ENCODE results near the gene HIBCH. TPM values are rescaled to one million over a fixed set of nuclear protein-coding genes. Genes with fewer than 3 reads are reported as not detected.

The HIBCH gene
- total and polyA plus RNA-seq, 2 of the 13 experiments (the other 11 are each of a cell fraction or from before 2014, with no cell fraction given), result 18.8 to 49.5 TPM

DNA sequence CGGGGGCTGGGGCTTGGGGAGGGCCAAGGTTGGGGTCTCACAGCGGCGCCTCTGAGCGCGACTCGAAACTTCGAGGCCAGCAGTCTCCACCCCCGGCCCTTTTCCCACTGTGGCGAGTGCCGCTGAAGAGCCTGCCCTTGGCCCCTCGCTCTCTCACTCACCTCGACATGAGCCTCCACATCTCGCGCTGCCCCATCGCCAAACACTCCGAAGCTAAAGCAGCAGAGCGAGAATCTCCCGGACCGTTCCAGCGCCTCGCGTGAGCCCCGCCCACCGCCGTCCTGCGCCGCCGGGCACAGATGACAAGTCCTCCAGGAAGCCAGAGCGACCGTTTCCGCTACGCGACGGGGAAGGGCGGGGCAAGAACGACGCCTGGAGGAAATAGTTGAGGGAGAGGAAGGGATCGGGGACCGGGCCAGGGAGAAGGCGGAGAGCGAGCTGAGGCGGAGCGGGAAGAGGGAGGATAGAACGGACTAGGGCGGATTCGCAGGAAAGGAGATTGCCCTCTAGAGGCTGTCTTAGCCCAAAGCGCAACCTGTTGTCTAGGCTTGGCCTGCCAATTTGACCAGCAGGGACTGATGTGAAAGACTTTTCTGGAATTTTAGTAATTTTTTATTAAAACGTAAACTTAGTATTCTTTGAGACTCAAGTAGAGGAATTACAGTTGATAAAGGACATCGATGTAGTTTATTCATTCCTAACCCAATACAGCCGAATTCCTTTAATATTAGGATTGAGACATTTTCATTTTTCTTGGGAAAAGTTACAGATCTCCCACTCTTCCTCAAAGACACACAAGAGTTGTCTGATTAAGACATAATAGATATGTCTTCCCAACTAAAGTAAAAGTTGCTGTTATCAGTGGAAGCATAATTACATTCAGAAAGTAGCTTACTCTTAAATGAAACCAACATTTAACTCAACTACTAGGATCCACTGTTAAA, at the start of gene HIBCH (continued):
- TF ChIP-seq EP300 (IDR thresholded peaks at IDR 0.05; ENCODE audit: low read depth in 2 of 2, low read length in 2 of 2) (no peak; a peak in 1 of 4 replicates), EP300 (CRISPR knock-in tag; IDR thresholded peaks at IDR 0.05; ENCODE audit: borderline replicate concordance) (peak; percentile 52; the same call in 1 of the 2 replicates), RBAK (CRISPR knock-in tag; IDR thresholded peaks at IDR 0.05) (0 out of 2 replicates have a peak, but pooled peaks have one; percentile 9), PAF1 (CRISPR knock-in tag; IDR thresholded peaks at IDR 0.05) (no peak), SAFB2 (CRISPR knock-in tag; IDR thresholded peaks at IDR 0.05; ENCODE audit: borderline replicate concordance, low read depth) (peak; percentile 54; the same call in 1 of the 2 replicates), ARID2 (CRISPR knock-in tag; IDR thresholded peaks at IDR 0.05; ENCODE audit: borderline replicate concordance) (peak; percentile 91), ZNF317 (CRISPR knock-in tag; IDR thresholded peaks at IDR 0.05) (peak; percentile 87), ZMYM3 (CRISPR knock-in tag; IDR thresholded peaks at IDR 0.05) (peak; percentile 75), U2AF1 (optimal IDR thresholded peaks at IDR 0.05; ENCODE audit: low read depth, low read length) (peak; percentile 50), ZFP37 (CRISPR knock-in tag; IDR thresholded peaks at IDR 0.05; ENCODE audit: borderline replicate concordance) (peak; percentile 82; the same call in 1 of the 2 replicates), KDM5A (IDR thresholded peaks at IDR 0.05; ENCODE audit: borderline replicate concordance, low read length) (peak; percentile 55; the same call in 1 of the 2 replicates), MTA3 (CRISPR knock-in tag; IDR thresholded peaks at IDR 0.05) (no peak), MAFK (conservative IDR thresholded peaks at IDR 0.05 in 1 of 2, IDR thresholded peaks at IDR 0.05 in 1 of 2; ENCODE audit: low read length in 2 of 2) (no peak; a peak in 1 of 4 replicates), ZBTB1 (CRISPR knock-in tag; IDR thresholded peaks at IDR 0.05; ENCODE audit: borderline replicate concordance) (no peak), ZNF790 (CRISPR knock-in tag; IDR thresholded peaks at IDR 0.05; ENCODE audit: borderline replicate concordance) (peak; percentile 97; the same call in 1 of the 2 replicates), DNMT1 (CRISPR knock-in tag; IDR thresholded peaks at IDR 0.05) (peak; percentile 72; the same call in 1 of the 2 replicates)
- TF ChIP-seq, protein P1, sequence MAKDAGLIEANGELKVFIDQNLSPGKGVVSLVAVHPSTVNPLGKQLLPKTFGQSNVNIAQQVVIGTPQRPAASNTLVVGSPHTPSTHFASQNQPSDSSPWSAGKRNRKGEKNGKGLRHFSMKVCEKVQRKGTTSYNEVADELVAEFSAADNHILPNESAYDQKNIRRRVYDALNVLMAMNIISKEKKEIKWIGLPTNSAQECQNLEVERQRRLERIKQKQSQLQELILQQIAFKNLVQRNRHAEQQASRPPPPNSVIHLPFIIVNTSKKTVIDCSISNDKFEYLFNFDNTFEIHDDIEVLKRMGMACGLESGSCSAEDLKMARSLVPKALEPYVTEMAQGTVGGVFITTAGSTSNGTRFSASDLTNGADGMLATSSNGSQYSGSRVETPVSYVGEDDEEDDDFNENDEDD (CRISPR knock-in tag; IDR thresholded peaks at IDR 0.05; ENCODE audit: borderline replicate concordance), result peak; percentile 81
- TF ChIP-seq, protein P2, sequence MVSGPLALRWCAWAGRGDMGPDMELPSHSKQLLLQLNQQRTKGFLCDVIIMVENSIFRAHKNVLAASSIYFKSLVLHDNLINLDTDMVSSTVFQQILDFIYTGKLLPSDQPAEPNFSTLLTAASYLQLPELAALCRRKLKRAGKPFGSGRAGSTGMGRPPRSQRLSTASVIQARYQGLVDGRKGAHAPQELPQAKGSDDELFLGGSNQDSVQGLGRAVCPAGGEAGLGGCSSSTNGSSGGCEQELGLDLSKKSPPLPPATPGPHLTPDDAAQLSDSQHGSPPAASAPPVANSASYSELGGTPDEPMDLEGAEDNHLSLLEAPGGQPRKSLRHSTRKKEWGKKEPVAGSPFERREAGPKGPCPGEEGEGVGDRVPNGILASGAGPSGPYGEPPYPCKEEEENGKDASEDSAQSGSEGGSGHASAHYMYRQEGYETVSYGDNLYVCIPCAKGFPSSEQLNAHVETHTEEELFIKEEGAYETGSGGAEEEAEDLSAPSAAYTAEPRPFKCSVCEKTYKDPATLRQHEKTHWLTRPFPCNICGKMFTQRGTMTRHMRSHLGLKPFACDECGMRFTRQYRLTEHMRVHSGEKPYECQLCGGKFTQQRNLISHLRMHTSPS (CRISPR knock-in tag; IDR thresholded peaks at IDR 0.05; ENCODE audit: low read depth), result no peak
- TF ChIP-seq, protein P3, sequence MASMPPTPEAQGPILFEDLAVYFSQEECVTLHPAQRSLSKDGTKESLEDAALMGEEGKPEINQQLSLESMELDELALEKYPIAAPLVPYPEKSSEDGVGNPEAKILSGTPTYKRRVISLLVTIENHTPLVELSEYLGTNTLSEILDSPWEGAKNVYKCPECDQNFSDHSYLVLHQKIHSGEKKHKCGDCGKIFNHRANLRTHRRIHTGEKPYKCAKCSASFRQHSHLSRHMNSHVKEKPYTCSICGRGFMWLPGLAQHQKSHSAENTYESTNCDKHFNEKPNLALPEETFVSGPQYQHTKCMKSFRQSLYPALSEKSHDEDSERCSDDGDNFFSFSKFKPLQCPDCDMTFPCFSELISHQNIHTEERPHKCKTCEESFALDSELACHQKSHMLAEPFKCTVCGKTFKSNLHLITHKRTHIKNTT (CRISPR knock-in tag; IDR thresholded peaks at IDR 0.05), result no peak
- TF ChIP-seq, protein P4, sequence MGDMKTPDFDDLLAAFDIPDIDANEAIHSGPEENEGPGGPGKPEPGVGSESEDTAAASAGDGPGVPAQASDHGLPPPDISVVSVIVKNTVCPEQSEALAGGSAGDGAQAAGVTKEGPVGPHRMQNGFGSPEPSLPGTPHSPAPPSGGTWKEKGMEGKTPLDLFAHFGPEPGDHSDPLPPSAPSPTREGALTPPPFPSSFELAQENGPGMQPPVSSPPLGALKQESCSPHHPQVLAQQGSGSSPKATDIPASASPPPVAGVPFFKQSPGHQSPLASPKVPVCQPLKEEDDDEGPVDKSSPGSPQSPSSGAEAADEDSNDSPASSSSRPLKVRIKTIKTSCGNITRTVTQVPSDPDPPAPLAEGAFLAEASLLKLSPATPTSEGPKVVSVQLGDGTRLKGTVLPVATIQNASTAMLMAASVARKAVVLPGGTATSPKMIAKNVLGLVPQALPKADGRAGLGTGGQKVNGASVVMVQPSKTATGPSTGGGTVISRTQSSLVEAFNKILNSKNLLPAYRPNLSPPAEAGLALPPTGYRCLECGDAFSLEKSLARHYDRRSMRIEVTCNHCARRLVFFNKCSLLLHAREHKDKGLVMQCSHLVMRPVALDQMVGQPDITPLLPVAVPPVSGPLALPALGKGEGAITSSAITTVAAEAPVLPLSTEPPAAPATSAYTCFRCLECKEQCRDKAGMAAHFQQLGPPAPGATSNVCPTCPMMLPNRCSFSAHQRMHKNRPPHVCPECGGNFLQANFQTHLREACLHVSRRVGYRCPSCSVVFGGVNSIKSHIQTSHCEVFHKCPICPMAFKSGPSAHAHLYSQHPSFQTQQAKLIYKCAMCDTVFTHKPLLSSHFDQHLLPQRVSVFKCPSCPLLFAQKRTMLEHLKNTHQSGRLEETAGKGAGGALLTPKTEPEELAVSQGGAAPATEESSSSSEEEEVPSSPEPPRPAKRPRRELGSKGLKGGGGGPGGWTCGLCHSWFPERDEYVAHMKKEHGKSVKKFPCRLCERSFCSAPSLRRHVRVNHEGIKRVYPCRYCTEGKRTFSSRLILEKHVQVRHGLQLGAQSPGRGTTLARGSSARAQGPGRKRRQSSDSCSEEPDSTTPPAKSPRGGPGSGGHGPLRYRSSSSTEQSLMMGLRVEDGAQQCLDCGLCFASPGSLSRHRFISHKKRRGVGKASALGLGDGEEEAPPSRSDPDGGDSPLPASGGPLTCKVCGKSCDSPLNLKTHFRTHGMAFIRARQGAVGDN (CRISPR knock-in tag; IDR thresholded peaks at IDR 0.05), result peak; percentile 99
